GM21515 (cell line): ENCODE measurements around the gene SEC24C.
A peak's percentile ranks its signal among the peaks of the same experiment; 100 is the strongest.

ENCODE experiments used
- ATAC-seq: cut with Tn5 transposase; IDR thresholded peaks from one replicate; pipeline ENCODE4 v1.9.1; 2021; ENCODE audit not compliant: unreplicated experiment

The SEC24C gene

DNA sequence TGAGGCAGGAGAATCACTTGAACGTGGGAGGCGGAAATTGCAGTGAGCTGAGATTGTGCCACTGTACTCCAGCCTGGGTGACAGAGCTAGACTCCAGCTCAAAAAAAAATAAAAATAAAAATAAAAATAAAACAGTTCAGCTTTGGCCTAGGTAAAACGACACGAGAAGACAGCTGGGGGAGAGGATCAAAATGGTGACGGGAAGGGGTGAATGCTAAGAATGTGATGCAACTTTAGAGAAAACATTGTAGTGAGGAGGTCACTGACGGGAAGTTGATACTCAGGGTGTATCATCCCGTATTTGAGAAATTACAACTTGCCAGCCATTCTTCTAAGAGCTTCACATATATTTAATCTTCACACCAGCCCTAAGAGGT is 66.2 kb downstream of the SEC24C start:
- no peak for ATAC-seq

DNA sequence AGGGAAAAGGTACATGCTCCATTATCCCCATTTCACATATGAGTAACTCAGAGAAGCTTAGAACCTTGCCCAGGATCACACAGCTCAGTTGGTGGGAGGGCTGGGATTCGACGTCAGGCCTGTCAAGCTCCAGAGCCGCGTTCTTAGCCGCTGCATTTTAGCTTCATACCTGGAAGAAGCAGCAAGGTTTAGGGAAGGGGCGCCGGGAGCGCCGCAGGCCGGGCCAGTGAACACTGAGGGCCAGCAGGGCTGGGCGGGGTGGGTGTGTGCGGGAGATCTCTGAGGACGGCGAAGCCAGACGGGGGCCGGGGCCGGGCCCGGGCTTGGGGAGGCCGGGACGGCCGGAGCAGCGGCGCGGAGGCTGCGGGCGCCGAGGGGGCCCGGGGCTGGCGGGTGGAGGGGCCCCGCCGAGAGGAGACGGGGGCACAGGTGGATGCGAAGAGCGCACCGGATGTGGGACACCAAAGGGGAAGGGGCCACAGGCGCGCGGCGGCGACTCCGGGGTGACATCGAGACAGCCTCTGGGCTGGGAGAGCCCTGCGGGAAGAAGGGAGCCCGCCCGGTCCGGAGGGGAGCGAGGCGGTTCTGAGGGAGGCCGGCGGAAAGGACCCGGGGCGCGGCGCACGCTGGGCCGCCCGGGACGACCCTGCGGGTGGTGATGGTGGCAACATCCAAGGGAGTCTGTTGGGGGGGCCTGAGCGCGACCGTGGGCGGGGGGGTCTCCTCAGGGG is 66.7 kb downstream of the SEC24C start:
- ATAC-seq, result peak; percentile 26

DNA sequence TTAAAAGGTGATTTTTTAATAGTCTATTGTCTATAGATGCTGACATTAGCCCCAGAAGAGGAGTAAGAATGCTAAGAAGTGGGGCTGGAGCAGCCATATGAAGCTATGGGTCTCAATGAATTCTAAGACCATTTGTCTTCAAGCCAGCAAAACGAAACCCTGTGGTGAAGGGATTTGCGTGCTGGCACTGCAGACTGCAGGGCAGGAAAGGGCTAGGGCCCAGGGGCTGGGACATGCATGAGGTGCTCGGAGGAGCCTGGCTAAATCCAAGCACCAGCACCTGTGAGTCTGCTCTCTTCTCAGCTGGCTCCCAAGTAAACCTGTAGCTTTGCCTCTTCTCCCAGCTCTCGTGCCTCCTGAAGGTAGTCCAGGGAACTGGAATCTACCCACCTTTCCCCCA is 68.5 kb downstream of the SEC24C start:
- ATAC-seq, result no peak

DNA sequence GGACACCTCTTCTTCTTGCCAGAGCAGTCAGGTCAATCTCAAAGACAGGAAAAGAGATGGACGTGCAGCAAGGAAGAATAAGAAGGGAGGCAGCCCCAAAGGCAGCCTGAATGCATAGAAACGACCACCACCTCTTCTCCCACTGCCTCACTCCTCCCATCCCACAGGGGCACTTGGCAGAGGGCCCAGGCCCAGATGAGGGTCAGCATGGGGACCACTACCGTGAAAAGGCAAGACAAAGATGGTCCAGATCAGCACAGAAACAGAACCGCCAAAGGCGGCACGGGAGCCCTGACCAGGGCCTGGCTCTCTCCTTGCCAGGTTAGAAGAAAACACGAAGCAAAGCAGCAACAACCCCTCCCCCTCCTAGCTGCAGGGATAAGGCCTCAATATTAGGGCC is 69.2 kb downstream of the SEC24C start:
- no peak for ATAC-seq

DNA sequence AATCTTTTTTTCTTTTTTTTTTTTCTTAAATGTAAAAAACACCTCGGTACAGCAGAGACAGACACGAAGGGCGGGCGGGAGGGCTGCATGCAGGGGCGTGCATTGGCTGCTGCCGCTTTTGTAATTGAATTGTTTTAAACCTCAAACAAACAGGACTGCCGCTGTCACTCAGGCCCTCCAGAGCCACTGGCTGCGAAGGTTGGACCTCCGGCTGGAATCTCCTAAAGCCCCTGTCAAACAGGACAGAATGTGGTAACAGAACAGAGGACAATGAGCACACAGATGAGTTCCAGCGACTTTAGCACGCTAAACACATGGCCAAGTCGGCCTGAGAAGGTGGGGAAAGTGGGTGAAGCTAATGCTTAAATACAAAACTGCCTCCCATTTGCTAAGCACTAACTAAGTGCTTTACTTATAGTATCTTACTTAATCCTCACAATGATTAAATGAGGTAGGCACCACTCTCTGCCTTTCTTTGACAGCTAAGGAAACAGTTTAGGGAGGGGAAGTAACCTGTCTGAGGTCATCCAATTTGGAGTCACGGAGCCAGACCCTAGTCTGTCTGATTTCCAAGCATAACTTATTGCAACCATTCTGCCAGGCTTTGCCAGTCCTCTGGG is 70.2 kb downstream of the SEC24C start:
- ATAC-seq, result no peak

DNA sequence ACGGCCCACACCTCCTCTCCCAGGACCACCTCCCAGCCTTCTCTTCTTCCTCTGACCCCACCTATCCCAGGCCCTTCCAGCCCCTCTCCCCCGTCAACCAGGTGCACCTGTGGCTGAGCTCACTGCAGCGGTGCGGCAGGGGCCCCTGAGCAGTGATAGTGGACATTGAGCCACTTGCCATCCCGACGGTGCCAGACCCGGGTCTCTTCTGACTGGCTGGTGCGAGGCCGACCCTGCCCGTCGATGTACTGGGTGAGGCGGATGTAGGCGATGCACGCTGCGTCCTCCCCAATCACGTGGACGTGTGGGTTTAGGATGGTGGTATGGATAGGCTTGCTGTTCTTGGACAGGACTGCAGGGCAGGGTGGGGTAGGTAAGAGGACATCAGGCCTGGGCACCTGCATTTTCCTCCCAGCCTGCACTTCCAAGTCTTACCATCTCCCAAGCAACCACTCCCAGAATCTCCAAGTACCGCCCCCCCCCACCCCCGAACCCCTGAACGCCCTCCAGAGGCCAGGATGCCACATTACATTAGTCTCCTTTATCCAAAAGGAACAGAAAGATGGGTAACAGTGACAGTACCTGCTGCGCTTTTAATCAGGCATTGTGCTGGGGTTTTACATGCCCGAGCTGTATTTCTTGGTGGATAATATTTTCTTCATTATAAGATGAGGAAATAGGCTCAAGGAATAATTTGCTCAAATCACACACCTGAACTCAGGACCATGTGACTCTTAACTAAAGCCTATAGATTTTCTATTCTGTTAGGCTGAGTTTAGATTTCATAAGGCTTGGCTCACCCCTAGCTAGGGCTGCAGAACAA is 70.9 kb downstream of the SEC24C start:
- ATAC-seq, result no peak

DNA sequence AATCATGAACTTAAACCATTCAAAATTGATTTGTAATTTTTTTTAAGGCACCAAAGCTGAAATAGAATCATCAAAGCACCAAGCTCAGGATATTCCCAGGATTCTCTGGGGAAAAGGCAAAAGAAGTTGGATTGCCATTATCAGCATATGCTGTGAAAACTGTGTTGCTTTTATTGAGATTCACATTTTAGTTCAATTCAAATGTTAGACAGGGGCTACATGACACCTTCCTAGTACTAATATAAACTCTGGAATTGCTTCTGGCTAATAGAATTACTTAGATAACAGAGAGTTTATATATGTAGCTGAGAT is 71.5 kb downstream of the SEC24C start:
- no peak for ATAC-seq

DNA sequence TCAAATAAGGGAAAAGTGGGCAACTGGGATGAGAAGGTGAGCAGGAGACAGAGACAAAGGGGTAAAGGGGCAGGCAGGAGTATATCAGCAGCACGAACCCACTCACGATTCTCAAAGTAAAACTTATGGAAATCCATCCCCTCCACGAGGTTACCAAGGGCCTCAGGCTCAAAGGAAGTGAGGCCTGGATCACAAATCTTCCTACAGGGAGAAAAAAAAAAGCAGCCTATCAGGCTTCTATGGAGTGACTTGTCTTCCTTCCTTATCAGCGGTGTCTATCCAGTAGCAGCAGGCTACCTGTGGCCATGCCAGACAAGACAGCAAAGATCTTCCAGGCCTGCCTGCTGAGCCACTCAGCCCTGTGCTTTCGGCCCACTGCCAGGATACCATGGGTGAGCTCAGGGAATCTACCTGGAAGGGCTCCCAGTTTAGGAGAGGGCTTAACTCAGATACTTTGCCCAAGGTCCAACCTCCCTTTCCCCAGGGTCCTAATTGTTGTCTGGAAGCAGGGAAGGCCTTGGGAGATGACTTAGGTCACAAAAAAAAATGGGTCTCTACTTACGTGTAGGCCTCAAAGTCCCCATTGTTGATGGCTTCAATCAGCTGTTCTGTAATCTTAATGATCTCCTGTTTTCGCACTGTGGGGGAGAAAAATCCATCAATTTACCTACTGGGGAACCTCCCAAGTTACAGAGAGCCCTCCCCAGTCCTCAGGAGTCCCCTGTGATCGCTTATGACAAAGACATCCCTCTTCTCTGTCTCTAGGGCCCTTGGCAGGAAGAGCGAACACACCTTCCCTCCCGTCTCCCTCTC is 73.0 kb downstream of the SEC24C start:
- ATAC-seq, result no peak

DNA sequence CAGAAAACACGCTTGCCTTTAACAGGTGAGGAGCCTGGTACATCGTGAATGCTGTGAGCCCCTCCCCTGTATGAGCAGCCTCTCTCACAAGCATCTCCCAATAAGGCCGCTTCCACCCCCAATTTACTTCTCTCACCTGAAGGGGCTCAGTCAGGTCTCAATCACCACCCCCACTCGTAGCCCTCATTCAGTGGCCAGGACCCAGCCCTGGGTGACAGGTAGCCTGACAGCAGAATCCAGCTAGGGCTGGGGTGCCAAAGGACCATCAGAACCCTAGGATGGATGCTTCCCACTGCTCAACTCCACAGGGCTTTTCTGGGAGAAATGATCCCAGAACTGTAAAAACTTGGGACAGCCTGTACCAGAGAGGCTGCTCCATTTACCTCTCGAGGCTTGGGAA is 73.7 kb downstream of the SEC24C start:
- ATAC-seq, result no peak

DNA sequence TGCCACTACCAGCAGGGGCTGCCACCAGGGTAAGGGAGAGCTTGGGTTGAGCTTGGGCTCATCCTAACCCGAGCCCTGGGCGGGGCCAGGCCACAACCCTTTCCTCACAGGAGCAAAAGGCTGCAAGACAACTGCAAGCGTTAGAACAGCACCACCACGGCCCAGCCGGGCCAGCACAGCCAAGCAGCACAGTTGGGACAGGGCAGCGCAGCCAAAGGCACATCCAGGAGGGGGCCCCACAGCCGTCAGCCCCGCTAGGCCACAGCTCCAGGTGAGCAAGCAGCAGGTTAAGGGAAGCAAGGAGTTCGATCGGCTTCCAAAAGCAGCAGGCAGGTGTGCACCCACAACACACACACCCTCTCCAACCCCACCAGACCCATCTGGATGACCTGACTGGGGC is 74.2 kb downstream of the SEC24C start:
- ATAC-seq, result no peak

DNA sequence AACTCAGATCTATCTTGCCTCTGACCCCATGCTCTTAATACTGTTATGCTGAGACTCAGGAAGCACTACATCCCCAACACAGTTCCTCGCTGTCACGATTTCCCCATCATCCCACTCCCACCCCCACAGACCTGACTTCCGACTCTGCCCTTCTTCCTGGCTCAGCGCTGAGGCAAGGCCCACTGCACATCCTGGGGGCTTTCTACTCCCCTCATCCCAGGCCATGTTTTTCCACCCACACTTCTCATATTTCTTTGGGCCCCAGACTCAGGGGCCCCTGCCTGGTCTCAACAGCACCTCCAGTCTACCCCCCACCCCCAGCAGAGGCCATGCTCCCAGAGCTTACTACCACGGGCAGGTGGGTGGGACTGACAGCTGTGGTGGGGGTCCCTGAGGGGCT is 74.9 kb downstream of the SEC24C start:
- no peak for ATAC-seq

DNA sequence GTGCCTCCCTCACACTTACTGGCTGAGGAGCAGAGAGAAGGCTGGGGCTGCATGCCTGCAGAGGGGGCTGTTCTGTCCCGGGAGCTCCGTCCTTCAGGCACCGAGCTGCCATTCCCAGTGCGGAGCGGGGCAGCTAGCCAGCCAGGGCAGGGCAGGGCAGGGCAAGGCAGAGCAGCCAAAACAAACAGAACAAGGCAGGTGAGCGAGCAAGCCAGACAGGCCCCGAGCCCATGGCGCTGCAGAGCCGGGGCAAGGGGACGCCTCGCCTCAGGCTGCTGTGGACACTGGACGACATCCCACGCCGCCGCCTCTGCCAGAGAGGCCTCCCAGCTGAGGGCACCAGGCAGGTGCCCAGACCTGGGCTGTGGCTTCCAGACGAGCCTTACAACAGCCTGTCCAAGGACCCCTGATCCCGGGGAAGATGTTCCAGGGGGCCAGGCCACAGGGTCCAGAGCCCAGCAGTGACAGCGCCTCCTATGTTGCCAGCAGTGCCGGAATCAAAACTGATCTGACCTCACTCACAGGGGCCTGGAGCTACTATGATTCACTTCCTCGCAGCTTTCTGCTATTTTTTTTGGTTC is 75.4 kb downstream of the SEC24C start:
- ATAC-seq, result no peak
